Epithelial cell of esophagus (primary cell): ENCODE results near the gene ACOT11.

Experiments used
- DNase-seq: peaks from one replicate; pipeline ENCODE4 v3.0.0; 2010; ENCODE audit warnings: low read depth
- H3K4me3 ChIP-seq: 2 replicates; pipeline ENCODE4 v1.5.1; 2011; ENCODE audit warnings: mild to moderate bottlenecking, low read length, control low read depth
- TF ChIP-seq, protein P1 (sequence below): IDR thresholded peaks from 2 replicates; pipeline ENCODE4 v1.5.1; 2011; ENCODE audit warnings: low read depth, mild to moderate bottlenecking, low read length, control low read depth, inconsistent platforms; ENCODE audit not compliant: insufficient read depth; ENCODE audit errors: missing control alignments

The ACOT11 gene

DNA sequence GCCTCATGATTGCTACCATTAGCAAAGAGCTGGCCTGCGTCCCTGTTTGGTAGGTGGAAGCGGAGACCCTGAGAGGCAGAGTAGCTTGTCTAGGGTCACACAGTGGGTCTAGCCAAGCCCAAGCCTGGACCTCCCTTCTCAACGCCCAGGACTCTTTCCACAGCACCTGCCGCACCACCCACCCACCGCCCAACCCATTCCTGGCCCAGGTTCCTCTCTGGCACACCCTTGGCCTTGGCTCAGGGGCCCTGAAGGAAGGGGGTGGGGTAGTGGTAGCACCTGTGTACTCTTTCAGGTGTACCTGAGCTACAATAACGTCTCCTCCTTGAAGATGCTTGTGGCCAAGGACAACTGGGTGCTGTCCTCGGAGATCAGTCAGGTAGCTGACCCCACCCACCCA is 56.0 kb downstream of the ACOT11 start:
- TF ChIP-seq, protein P1, sequence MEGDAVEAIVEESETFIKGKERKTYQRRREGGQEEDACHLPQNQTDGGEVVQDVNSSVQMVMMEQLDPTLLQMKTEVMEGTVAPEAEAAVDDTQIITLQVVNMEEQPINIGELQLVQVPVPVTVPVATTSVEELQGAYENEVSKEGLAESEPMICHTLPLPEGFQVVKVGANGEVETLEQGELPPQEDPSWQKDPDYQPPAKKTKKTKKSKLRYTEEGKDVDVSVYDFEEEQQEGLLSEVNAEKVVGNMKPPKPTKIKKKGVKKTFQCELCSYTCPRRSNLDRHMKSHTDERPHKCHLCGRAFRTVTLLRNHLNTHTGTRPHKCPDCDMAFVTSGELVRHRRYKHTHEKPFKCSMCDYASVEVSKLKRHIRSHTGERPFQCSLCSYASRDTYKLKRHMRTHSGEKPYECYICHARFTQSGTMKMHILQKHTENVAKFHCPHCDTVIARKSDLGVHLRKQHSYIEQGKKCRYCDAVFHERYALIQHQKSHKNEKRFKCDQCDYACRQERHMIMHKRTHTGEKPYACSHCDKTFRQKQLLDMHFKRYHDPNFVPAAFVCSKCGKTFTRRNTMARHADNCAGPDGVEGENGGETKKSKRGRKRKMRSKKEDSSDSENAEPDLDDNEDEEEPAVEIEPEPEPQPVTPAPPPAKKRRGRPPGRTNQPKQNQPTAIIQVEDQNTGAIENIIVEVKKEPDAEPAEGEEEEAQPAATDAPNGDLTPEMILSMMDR: no peak
- no peak for DNase-seq
- H3K4me3 ChIP-seq: no peak overlapping the region

DNA sequence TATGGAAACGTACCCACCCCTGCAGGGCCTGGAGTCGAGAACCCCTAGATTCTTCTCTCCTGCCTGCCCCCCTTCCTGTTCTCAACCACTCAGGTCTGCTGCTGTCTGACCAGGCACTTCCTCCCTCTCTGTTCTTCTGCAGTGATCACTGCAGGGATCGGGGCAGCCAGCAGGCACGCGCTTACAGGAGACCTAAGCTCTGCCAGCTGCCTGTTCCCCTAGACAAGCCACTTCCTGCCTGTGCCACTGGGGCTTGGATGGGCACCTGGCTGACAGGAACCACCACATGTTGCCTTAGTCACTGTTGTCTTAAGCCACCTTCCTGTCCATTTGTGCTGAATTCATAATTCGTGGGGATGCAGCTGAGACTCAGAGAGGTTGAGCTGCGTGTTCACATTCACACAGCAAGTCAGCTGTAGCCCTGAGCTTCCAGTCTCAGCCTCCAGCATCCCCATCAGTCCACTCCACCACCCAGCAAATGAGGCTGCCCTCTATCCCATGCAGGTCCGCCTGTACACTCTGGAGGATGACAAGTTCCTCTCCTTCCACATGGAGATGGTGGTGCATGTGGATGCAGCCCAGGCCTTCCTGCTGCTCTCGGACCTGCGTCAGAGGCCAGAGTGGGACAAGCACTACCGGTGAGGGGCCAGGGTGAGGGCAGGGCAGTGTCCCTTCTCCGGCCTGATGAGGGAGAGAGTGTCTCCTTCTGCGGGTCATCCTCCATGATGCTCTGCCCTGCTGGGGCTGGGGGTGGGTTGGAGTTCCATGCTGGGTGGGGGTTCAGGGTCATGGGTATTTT is 56.7 kb downstream of the ACOT11 start:
- TF ChIP-seq, protein P1: no peak
- peak; percentile 65 for DNase-seq

DNA sequence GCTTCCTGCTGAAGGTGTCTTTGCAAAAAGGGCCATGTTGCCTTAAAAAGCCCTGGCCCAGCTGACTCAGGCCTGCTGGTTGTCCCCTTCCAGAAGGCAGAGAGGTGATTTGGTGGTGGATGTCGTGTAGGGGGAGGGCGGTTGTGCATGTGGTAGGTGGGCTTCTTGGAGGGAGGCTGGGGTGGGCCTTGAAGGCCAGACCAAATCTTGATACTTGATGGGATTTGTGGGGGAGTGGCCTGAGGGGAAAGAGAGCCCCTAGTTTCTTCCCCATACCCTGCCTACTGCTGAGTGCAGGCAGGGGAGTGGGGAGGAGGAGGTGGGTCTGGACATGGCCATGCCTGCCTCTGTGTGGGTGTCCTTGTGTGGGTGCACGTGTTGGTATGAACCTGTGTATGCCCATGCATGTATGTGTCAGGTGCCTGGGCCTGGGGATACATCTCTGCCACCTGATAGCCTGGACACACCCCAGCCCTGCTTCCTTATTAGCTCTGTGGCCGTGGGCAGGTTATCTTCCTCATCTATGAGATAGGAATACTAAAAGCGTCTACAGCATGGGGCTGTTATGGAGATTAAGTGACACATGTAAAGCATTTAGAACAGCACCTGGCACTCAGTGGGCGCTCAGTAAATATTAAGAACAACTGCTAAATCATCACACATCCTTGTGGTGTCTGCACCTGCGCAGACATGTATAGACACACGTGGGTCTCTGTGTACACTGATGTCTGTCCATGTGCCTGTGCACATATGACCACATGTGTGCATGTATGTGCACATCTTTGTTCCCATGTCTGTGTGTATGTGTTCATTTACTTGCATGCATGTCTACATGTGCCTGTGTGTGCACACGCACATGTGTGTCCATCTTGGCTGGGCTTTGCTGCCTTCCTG is 58.3 kb downstream of the ACOT11 start:
- TF ChIP-seq, protein P1: no peak
- no peak for DNase-seq
- no peak overlapping the region for H3K4me3 ChIP-seq

More for the DNA sequence above, 56.7 kb downstream of the ACOT11 start:
- no peak overlapping the region for H3K4me3 ChIP-seq

DNA sequence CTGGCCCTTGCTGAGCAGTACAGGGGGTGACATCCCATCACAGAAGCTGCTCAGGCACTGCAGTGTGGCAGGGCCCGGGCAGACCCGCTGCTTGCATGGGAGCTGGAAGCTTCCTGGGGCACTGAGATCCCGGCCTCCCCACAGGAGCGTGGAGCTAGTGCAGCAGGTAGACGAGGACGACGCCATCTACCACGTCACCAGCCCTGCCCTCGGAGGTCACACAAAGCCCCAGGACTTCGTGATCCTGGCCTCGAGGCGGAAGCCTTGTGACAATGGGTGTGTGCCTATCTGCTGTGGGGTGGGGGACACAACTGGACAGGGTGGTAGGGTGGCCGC is 58.9 kb downstream of the ACOT11 start:
- TF ChIP-seq, protein P1: no peak
- no peak for DNase-seq
- H3K4me3 ChIP-seq: no peak overlapping the region

DNA sequence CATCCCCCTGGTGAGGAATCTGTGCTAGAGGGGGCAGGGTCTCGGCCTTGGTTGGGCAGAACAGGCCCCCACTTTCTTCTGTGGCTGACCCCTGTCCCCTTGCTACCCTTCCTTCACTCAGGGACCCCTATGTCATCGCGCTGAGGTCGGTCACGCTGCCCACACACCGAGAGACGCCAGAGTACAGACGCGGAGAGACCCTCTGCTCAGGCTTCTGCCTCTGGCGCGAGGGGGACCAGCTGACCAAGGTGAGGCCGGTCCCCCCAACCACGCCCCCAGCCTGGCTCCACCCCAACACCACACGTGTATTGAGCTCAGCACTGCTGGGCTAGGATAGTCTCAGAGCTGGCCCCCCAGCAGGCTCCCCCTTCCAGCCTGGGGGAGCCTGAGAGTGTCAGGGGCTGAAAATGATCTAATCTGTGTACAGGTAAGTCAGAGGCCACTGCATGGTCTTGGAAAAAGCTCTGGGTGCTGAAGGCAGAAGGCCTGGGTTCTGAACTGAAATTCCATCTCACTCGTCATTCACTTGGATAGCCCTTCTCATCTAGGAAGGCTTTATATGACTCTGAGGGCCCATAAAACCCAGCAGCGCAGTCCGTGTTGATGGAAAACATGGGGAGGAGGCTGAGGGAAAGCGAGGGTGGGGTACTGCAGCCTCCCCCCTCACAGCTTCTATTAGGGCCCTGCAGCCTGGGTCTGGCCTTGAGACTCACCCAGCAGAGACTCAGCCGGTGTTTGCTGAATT is 60.0 kb downstream of the ACOT11 start:
- TF ChIP-seq, protein P1: no peak
- DNase-seq: no peak
- H3K4me3 ChIP-seq: no peak overlapping the region

DNA sequence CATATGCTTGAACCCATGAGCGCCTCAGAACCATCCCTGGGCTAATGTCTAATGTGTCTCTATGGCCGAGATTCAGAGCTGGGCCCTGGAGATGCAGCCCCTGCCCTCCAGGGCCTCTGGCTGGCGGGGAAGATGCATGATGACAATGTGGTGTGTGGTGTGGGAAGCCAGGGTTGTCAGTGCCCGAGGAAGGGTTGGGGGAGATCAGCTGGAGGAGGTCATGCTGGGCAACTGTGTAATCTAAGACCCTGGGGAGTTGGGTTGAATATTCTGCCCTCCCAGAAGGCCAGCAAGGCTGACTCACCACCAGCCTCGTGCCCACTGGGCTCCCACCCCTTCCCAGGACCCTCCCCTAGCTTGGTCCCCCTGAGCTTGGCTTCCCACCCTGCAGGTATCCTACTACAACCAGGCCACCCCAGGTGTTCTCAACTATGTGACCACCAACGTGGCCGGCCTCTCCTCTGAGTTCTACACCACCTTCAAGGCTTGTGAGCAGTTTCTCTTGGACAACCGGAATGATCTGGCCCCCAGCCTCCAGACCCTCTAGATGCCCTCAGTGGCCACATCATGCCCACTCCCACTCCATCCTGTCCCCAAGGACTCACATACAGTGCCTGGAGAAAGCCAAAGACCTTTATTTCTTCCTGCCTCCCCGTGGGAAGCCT is 60.7 kb downstream of the ACOT11 start:
- no peak overlapping the region for H3K4me3 ChIP-seq
- TF ChIP-seq, protein P1: no peak
- no peak for DNase-seq
